GM18498 (cell line): ENCODE data around the gene WDR46.

Experiments
- ATAC-seq: cut with Tn5 transposase; IDR thresholded peaks from one replicate; pipeline ENCODE4 v1.9.1; 2021; ENCODE audit warnings: mild to moderate bottlenecking, moderate library complexity; ENCODE audit not compliant: unreplicated experiment

The WDR46 gene

DNA sequence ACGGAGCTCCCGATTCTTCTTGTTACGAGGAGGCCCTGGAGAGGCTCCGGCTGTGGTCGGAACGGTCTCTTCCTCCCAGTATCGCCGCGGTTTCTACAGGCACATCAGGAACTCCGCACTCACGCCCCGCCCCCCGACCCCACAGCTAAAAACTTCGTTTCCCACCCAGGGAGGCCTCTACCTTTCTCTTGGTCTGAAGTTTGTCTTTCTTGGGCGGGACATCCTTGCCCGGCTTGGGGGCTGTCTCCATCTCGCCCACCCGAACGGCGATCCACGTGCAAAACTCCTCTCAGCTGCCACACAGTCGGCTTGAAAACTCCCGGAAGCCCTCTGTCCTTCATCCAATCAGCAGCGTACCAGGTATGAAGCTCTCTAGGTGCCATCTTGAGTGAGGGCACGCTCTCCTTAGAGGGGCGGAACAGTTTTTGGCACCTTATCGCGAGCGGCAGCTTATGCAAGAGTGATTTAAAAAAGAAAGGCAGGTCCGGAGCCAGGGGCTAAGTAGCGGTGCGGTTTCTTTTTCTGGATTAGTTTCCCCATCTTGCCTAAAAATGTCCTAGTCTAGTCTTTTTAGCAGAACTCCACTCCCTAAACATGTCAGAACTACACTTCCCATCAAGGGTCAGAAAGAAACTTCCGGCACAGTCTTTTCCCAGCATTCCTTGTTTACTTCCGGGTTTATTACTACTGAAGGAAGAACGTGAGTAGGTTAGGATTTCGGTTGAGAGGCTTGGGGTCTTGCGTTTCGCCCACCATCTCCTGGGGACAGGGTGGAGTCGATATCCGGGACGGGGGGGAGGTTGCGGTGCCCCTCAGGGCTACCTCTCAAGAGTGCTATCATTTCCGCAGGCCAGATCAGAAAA, at the start of gene WDR46, which contains the start of gene PFDN6:
Gene WDR46, minus strand, starts transcription at position 319 of the 863 bp plus-strand sequence. Its CDS starts 69 bp downstream, at position 250.
Gene PFDN6, plus strand, starts transcription at position 681 of the 863 bp plus-strand sequence. CDS start 256 bp downstream, outside the sequence.
- ATAC-seq, result peak; percentile 91

DNA sequence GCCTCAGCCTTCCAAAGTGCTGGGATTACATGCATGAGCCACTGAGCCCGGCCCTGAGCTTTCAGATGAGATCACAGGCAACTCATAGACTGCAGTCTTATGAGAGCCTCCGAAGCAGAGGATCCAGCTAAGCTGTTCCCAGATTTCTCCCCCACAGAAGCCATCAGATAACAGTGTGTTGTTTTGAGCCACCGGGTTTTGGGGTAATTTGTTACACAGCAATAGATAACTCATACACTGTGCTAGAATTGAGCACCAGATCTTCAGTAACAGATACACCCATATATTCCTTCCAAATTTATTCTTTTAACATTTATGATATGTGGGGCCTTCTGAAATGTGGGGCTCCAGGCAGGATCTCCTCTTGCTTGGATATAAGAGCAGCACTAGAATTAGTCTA, 47.5 kb upstream of the WDR46 start:
- no peak for ATAC-seq

GRCh38 chr6:33335916-33336315, 46.9 kb upstream of the WDR46 start:
- no peak for ATAC-seq

GRCh38 chr6:33333666-33334065, 44.6 kb upstream of the WDR46 start:
- no peak for ATAC-seq

- no peak for ATAC-seq
These were observed 41.7 kb upstream of the WDR46 start for GRCh38 chr6:33330736-33331135.

DNA sequence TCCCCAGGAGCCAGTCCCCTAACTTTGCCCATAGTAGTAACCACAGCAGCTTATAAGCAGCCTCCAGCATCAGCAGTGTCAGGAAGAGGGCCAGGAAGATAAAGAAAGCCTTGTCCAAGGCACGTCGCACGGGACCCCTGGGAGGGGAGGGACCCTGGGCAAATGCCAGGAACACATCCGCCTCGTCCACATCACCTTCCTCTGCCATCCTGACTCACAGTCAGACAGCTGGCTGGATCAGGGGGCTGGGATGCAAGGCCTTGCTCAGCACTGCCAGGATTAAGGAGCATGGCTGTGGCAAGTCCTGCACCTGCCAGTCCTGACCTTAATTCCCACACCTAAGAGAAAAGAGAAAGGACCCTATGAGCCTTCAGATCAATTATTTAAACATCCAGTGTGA, 40.0 kb upstream of the WDR46 start:
- no peak for ATAC-seq

- no peak for ATAC-seq
These were observed 35.1 kb upstream of the WDR46 start for GRCh38 chr6:33324125-33324524.

DNA sequence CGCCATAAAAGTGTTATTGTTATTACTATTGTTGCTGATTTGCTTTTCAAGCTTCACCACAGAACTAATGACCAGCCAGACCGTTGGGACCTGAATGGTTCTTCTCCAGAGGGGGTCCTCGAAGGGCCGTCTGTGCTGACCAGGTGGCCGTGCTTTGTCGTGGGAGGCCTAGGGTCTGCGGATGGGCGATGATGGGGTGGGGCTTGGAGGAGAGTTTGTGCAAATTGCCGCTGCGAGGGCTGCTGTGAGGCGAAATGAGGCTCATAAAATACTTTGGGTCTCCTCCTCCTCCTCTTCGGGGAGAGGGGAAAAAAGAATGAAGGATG, 34.5 kb upstream of the WDR46 start:
- ATAC-seq, result peak; percentile 7

DNA sequence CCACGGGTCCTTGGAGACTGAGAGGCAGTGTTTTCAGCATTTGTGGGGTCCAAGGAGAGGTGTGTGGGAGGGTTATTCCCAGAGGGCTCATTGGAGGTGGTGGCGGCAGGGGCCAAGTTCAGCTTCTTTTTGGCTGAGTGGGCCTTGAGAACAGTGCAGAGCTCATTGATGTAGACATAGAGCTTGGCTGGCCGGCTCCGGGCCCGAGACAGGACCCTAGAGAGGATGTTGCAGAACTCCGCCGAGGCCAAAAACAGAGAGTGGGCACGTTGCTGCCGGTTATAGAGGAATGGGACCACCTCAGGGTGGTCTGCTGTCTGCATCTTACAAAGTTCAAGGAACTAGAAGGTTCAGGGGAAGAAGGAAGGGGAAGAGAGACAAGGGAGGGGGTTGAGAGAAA, 32.2 kb upstream of the WDR46 start:
- ATAC-seq, result no peak

GRCh38 chr6:33320315-33321181, 31.5 kb upstream of the WDR46 start:
- ATAC-seq, result no peak

DNA sequence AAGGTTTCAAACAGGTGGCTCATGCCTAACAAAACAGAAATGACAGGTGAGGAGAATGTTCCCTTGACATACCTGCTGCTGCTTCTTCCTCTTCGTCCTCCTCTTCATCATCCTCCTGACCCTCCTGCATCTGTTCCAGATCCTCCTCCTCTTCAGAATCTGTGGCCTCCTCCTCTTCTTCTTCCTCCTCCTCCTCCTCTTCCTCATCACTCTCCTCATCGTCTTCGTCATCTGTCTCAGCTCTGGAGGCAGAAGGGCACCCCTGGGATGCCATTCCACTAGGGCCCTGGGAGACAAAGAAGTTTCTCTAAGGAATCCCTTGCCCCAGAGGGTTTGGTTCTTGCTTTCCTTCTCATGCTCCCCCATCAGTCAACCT, 30.9 kb upstream of the WDR46 start:
- no peak for ATAC-seq

- no peak for ATAC-seq
These were observed 29.5 kb upstream of the WDR46 start for GRCh38 chr6:33318426-33319073.

DNA sequence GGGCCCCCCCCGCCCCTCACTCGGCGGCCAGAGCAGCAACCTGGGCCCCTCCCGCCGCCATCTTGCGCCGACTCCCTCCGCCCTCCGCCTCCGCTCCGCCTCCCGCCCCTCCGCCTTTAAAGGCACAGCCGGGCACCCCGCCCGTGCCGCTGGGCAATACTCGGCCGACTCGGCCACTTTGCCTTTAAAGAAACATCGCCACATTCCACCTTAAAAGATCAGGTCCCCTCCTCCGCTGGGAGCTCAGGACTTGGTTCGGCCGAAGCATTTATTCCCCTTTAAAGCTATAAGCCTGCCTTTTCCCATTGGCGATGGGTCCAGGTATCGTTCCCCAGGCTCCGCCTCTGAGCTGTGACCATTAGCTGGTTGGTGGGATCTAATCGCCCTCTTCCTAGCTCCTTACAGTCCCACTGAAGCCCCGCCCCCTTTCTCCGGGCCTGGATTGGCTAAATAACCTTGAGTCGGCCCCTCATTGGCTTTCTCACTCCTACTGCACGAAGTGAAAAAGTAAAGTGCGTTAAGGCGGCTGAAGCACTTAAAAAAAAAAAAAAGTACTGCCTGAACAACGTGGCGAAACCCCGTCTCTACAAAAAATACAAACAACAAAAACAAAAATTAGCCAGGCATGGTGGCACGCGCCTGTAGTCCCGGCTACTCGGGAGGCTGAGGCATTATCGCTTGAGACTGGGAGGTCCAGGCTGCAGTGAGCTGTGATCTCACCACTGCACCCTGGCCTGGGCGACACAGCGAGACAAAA, 28.8 kb upstream of the WDR46 start, which contains the start of gene ZBTB22:
Gene ZBTB22, minus strand, starts transcription at position 76 of the 757 bp plus-strand sequence. CDS start 828 bp downstream, outside the sequence.
- ATAC-seq, result peak; percentile 52

DNA sequence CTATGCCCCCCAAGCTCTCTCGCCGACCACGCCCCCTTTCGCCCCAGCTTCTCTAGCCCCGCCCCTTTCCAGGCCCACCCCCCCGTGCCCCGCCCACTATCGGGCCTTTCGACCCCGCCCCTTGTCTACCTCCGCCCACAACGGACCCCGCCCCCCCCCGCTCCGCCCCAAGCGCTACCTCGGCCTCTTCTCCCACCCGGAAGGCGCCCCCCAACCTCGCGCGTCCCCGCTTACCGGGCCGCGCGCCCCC, 28.3 kb upstream of the WDR46 start:
- no peak for ATAC-seq

DNA sequence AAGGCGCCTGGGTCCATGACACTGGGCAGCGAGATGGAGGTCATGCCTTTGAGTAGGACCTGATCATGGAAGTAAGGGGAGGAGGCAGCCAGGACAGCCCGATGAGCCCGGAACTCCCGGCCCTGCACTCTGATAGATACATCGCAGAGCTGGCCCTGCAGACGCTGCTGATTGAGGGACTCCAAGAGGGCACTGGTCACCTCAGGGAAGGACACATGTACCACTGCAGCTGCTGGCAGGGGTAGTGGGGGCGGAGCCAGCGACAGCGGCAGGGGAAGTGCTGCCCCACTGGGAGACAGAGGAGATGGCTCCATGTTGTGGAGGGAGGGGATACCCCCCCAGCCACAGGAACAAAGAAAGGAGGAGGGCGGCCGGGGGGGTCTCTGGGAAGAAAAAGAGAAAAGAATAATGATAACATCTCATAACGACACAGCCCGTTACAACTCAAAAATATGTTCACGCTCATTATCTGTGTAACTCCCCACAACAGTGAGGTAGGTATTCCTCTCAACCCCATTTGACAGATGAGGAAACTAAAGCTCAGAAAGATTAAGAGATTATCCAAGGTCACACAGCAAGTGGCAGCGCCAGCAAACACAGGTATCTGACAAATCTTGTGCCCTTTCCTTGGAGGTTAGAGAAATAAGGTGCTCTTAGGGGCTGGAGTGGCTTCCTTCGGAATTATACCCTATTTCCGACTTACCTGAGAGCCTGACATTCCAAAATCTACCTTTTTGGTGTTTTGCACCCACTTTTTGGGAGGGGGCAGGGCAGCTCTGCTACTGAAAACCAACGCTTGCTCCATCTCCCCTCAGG, 27.8 kb upstream of the WDR46 start:
- ATAC-seq, result no peak

- no peak for ATAC-seq
These were observed 27.0 kb upstream of the WDR46 start for GRCh38 chr6:33315793-33316602.

DNA sequence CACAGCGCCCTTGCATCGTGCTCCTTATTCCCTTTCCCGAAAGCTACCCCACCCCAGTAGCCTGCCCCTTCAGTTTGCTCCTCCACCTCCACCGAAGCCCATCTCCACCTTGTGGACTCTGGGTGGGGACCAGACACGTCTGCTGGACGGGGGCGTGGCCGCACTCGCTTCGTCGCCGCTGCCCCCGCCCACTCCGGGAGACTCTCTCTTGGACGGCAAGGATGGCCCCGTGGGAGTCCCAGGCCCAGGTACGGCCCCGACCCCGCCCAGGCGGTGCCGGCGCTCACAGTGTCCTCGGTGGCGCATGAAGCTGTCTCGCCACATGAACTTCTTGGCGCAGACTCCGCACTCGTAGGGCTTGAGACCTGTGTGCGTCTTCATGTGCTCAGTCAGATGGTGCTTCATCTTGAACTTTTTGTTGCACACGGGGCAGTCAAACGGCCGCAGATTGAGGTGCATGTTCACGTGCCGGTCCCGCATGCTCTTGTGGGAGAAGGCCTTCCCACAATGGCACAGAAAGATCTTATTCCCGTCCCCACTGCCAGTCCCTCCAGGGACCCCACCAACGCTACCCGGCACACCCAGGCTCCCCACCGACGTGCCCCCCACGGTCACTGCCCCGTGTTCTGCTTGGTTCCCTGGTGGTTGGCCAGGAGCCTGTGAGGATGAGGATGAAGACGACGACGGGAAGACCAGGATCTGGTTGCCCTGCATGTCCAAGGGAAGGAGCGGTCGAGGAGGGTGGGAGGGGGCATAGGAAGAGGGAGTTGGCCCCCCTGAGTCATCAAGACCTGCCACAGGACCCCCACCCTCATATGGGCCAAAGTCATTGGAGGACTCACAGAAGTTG, 26.1 kb upstream of the WDR46 start:
- no peak for ATAC-seq

GRCh38 chr6:33314515-33314942, 25.5 kb upstream of the WDR46 start:
- no peak for ATAC-seq
